Mucosa of rectum (tissue), 2 donors: Measurements from ENCODE around the gene AANAT.

Experiments
- H3K27ac ChIP-seq, 2 donors: one replicate each; pipeline ENCODE4 v1.7.0; 2013; ENCODE audit warnings: inconsistent platforms in 2 of 2, low read depth in 2 of 2, low read length in 2 of 2
- H3K27me3 ChIP-seq, 2 donors: one replicate each; pipeline ENCODE4 v1.7.0; 2013; ENCODE audit warnings: low read length in 2 of 2; ENCODE audit not compliant: control insufficient read depth in 2 of 2, insufficient read depth in 2 of 2
- H3K36me3 ChIP-seq, 2 donors: one replicate each; pipeline ENCODE4 v1.7.0; 2013; ENCODE audit warnings: low read length in 2 of 2; ENCODE audit not compliant: control insufficient read depth in 2 of 2, insufficient read depth in 2 of 2
- H3K4me1 ChIP-seq, 2 donors: one replicate each; pipeline ENCODE4 v1.7.0; 2013; ENCODE audit warnings: low read length in 2 of 2, mild to moderate bottlenecking in 1 of 2; ENCODE audit not compliant: control insufficient read depth in 2 of 2, insufficient read depth in 2 of 2
- H3K4me3 ChIP-seq, 2 donors: one replicate each; pipeline ENCODE4 v1.7.0; 2013; ENCODE audit warnings: low read length in 2 of 2
- H3K9ac ChIP-seq, 2 donors: one replicate each; pipeline ENCODE4 v1.7.0; 2013; ENCODE audit warnings: low read length in 2 of 2, low read depth in 1 of 2, mild to moderate bottlenecking in 1 of 2
- H3K9me3 ChIP-seq, 2 donors: one replicate each; pipeline ENCODE4 v1.7.0; 2013; ENCODE audit warnings: low read length in 2 of 2; ENCODE audit not compliant: control insufficient read depth in 2 of 2
- donor health status: healthy.
- donor health status: Normal muscosa, but diverticular disease.

Gene AANAT

GRCh38 chr17:76441686-76442340, 25.6 kb upstream of the AANAT start:
- no peaks in the 10 kb centered on the region for H3K36me3 ChIP-seq
- H3K9ac ChIP-seq = no peak overlapping the region
- H3K27me3 ChIP-seq = no peaks in the 10 kb centered on the region
- no peaks in the 10 kb centered on the region for H3K9me3 ChIP-seq
- no peaks in the 10 kb centered on the region for H3K4me1 ChIP-seq
- no peak overlapping the region for H3K27ac ChIP-seq
- H3K4me3 ChIP-seq = no peak overlapping the region

GRCh38 chr17:76442341-76443338, 24.8 kb upstream of the AANAT start:
- Histone ChIP-seq H3K4me3 (no peak overlapping the region), H3K9ac (no peak overlapping the region), H3K27ac (no peak overlapping the region), H3K27me3 (no peaks in the 10 kb centered on the region), H3K9me3 (no peaks in the 10 kb centered on the region), H3K36me3 (no peaks in the 10 kb centered on the region), H3K4me1 (no peaks in the 10 kb centered on the region)

GRCh38 chr17:76444518-76445311, 22.7 kb upstream of the AANAT start:
- Histone ChIP-seq H3K27me3 (no peaks in the 10 kb centered on the region), H3K4me1 (no peaks in the 10 kb centered on the region), H3K4me3 (no peak overlapping the region), H3K36me3 (no peaks in the 10 kb centered on the region), H3K27ac (no peak overlapping the region), H3K9ac (no peak overlapping the region), H3K9me3 (no peaks in the 10 kb centered on the region)

- no peaks in the 10 kb centered on the region for H3K4me1 ChIP-seq
- H3K36me3 ChIP-seq = no peaks in the 10 kb centered on the region
- no peaks in the 10 kb centered on the region for H3K9me3 ChIP-seq
- H3K4me3 ChIP-seq = no peak overlapping the region
- no peaks in the 10 kb centered on the region for H3K27me3 ChIP-seq
- no peak overlapping the region for H3K27ac ChIP-seq
- no peak overlapping the region for H3K9ac ChIP-seq
Measured at GRCh38 chr17:76445697-76446448, 21.5 kb upstream of the AANAT start.

- no peak overlapping the region for H3K4me3 ChIP-seq
- no peaks in the 10 kb centered on the region for H3K27me3 ChIP-seq
- no peak overlapping the region for H3K27ac ChIP-seq
- no peaks in the 10 kb centered on the region for H3K36me3 ChIP-seq
- no peak overlapping the region for H3K9ac ChIP-seq
- no peaks in the 10 kb centered on the region for H3K9me3 ChIP-seq
- peaks cover under 1 to 3% of the 10 kb centered on the region in 2 donors for H3K4me1 ChIP-seq
Measured at GRCh38 chr17:76446449-76447231, 20.8 kb upstream of the AANAT start.

GRCh38 chr17:76447931-76448652, 19.3 kb upstream of the AANAT start:
- H3K27me3 ChIP-seq = no peaks in the 10 kb centered on the region
- H3K9me3 ChIP-seq = no peaks in the 10 kb centered on the region
- H3K4me3 ChIP-seq = no peak overlapping the region
- H3K36me3 ChIP-seq = no peaks in the 10 kb centered on the region
- H3K9ac ChIP-seq = no peak overlapping the region
- no peak overlapping the region for H3K27ac ChIP-seq
- H3K4me1 ChIP-seq = peaks cover 8 to 9% of the 10 kb centered on the region in 2 donors

GRCh38 chr17:76449126-76449525, 18.3 kb upstream of the AANAT start:
- H3K9ac ChIP-seq = no peak overlapping the region
- H3K9me3 ChIP-seq = no peaks in the 10 kb centered on the region
- H3K4me1 ChIP-seq = peaks cover 8 to 9% of the 10 kb centered on the region in 2 donors
- H3K27me3 ChIP-seq = no peaks in the 10 kb centered on the region
- H3K27ac ChIP-seq = no peak overlapping the region
- no peak overlapping the region for H3K4me3 ChIP-seq
- no peaks in the 10 kb centered on the region for H3K36me3 ChIP-seq

- Histone ChIP-seq H3K27me3 (no peaks in the 10 kb centered on the region), H3K4me3 (no peak overlapping the region), H3K36me3 (no peaks in the 10 kb centered on the region), H3K9ac (no peak overlapping the region), H3K27ac (no peak overlapping the region), H3K9me3 (no peaks in the 10 kb centered on the region), H3K4me1 (peaks cover 8 to 9% of the 10 kb centered on the region in 2 donors)
Measured at GRCh38 chr17:76451506-76451905, 15.9 kb upstream of the AANAT start.
